HG03025 (cell line): Measurements from ENCODE around the gene GALNT18.

Experiments
- ATAC-seq: cut with Tn5 transposase; IDR thresholded peaks from one replicate; pipeline ENCODE4 v1.9.1; 2021; ENCODE audit warnings: mild to moderate bottlenecking, moderate library complexity; ENCODE audit not compliant: unreplicated experiment, low FRiP score

Gene GALNT18

DNA sequence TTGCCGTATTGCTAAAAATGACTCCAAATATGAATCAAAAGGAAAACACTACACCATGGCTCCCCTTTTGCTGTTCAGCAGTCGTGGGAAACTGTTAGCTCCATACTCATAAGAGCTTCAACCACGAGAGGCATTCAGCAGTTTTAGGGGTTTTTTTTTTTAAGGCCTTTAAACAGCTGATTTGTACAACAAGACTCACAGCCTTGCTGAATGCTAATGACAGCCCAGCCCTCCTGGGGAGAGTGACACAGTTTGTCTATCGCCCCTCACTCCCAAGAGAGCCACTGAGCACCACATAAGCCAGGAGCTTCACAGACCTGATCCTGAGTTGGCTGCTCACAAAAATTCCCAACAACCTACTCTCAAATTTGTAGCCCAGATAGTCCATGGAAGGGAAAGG is 32.4 kb downstream of the GALNT18 start:
- ATAC-seq: no peak

DNA sequence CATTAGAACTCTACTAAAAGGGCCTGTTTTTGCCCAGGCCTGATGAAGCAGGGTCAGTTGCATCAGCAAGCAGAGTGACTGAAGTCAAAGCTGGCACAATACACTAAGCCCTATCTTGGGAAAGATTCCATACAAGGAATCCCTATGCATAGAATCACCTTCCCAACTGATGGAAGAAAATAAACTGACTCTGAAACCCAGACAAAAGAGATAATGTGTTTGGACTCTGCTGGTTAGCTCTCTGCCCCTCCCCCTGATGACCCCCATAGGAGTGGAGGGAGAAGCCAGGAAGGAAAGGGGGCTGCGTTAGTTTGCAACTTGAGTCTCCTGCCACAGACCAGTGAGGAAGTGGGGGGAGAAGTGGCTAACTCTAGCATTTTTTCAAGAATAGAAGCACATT is 32.9 kb downstream of the GALNT18 start:
- no peak for ATAC-seq

- ATAC-seq: no peak
Measured at GRCh38 chr11:11588243-11588642, 33.6 kb downstream of the GALNT18 start.

DNA sequence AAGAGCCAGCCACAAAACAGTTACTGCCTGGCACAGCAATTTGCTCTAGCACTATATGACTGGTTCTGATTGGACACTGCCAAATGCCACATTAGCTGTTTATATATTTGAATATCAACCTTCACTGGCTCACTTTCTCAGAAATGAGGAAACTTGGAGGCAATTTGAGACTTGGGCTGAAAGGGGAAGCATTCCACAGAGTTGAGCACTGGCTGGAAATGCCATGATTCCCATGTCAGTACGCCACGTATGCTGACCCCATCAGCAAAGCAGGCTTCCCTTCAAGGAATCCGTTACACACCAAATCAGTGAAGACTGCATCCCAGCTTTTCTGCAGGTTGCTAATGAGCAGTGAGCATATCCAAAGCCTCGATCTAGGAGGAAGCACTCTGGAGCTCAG is 34.7 kb downstream of the GALNT18 start:
- no peak for ATAC-seq

DNA sequence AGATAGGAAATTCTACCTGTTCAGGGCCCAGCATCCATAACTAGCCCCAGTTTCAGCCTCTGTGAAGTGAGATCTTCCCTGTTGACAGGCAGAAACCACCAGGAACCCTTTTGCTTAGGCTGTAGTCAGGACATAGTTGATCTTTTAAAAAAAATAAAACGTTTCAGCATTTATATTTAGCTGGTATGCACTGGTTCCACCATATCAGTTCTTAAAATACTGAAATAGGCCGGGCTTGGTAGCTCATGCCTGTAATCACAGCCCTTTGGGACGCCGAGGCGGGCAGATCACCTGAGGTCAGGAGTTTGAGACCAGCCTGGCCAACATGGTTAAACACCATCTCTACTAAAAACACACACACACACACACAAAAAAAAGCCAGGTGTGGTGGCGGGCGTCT is 35.3 kb downstream of the GALNT18 start:
- ATAC-seq: no peak

GRCh38 chr11:11584937-11585336 is 36.9 kb downstream of the GALNT18 start:
- ATAC-seq: no peak

- no peak for ATAC-seq
Measured at GRCh38 chr11:11584530-11584810, 37.3 kb downstream of the GALNT18 start.

DNA sequence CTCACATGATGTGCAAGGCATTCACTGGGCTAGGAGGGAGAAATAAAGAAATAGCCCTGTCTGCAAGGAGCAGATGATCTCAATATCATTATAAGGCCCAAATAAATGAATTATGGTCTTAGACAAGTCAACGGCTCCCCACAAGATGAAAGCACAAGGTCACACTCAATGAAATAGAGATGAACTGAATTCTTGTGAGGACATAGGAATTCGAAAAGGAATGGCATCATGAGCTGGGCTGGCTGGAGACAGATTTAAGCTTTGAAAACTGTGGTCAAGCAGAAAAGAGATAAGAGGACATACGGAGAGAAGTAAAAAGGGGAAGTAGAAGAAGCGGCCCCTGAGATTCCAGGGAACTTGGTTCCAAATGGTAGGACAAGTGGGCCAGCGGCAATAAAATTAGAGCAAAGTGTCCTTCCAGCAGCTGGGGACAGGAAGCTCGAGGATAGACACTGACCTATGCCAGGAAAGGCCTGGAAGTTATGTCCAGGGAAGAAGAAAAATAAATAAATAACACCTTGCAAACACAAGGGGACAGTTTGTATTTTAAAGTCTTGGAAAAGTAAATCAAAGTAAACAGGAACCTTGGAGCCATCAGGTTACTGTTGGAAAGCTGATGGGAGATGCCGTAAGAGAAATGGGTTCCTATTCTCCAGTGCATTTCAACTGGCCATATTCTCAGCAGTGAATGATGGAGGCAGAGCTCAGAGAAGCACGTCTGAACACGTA is 37.8 kb downstream of the GALNT18 start:
- ATAC-seq: no peak

DNA sequence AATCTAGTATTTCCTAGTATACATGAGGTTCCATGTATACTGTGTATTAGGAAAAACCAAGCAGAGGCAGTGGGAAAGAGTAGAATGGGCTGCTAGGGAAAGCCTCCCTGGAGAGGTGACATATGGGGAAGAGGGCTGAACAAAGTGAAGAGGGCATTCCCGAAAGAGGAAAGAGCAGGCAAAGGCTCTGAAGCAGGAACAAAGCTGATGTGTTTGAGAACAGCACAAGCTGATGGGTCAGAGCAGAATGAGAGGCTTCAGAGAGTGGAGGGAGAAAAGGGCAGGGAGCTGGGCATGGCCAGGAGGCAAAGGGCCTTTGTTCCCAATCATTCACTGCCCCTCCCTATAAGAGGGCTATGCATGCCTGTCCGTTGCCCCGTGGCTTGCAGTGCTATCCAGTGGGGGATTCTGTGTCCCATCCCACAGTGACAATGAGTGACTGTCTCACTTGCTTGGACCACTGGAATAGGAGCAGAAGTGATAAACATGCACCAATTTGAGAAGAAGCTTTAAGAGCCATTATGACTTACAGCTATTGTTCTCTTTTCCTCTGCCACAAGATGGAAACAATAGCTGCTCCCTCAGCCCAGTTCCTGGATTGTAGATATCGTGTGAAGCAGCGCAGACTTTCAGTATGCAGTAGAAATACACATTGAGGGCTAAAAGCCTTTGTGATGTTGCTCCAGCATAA is 39.6 kb downstream of the GALNT18 start:
- ATAC-seq: no peak

DNA sequence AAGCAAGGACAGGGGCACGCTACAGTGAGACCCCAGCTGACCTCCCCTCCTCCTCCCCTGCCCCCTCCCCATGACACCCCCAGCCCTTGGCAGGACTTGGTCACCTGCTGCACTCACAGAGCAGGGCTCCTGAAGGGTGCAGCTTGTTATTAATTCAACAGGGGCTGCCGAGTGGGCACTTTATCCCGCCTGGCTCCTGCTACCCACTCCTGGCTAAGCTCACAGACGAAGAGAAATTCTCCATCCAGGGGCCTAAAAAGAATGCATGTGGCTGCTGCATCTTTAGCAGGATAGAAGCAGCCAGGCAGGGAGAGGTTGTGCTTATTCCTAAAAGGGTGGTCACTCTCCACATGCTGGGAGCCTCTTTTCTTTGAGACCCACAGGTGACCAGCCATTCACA is 40.3 kb downstream of the GALNT18 start:
- ATAC-seq: no peak

- ATAC-seq: no peak
Measured at GRCh38 chr11:11580841-11581411, 40.9 kb downstream of the GALNT18 start.

- ATAC-seq: no peak
Measured at GRCh38 chr11:11580012-11580411, 41.8 kb downstream of the GALNT18 start.

DNA sequence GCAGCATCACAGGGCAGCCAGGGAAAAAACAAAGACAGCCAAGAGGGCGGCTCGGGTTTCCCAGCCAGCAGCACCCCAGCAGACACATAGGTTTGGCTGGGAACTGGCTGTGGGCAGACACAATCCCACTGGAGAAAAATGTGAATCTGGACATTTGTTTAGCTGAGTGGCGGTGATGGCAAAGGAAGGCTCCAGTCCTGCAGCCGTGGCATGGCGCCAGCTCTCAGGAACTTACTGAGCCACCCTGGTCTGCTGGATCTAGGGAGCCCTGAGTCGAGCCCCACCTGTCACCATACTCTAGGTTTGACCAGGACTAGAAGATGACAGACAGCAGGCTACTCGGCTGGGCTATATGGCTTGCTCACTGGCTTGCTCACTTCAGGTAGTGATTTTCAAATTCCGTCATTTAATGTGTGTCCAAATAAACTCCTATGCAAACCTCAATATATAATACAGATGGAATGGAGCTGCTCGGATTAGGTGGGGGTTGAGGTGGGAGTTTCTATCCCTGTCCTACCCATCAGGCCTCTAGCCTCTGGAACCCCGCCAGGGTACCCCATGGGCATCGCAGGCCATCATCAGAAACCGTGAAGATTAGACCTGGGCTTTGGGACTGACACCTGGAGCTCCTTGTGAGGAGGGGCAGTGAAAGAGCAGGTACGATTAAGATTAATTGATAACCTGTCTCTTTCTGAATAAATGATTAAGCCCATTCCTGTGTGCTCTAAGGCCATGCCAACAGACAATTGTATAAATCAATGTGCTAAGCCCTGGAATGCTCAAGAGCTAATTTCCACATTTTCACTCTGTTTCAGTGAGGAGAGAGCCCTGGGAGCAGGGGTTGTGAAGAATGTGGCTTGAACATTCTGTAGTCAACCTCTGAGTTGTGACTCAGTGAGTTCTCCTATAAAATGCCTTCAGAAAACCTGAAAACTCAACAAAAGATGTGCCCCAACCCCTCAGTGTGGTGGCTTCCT is 42.5 kb downstream of the GALNT18 start:
- ATAC-seq: no peak

DNA sequence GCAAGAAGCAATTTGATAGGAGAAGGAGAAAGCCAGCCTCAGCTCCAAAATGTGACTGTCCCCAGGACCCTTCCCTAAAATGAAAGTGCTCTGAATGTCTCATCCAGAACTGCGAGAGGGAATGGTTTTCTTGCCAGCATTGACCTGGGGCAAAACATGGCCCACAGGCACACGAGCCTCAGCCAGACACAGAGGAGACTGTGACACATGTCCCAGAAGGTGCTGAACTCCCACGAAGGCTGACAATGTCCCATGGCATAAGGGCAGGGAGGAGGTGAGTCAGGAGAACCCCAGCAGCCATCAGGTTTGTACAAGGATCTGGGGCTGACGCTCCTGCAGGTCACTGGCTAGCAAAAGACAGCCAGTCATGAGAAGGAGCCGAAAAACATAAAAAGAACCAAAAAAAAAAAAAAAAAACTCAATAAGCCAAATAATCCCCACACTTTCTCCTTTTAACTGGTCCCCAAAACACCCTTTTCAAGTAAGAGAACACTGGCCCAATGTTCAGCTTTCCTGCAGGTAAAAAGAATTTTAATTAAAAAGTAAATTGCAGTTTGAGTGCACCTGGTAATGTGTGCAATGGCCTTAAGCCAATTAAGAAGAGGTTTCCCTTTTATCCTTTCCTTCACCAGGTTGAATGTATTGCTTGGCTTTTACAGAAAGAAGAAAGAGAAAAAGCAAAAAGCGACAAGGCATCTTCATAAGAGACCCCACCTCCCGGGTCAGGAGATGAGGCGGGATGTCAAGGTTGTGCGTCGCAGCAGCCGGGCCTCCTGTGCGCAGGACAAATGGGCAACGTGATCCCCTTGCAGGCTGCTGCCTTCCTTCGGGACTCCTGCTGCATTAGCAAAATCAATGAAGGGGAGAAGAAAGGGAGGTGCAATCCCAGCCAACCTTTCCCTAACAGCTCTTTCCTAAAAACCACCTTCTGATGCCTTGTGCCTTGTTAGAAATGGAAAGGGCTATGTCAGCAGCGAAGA is 43.6 kb downstream of the GALNT18 start:
- ATAC-seq: no peak

- no peak for ATAC-seq
Measured at GRCh38 chr11:11577251-11577855, 44.5 kb downstream of the GALNT18 start.

DNA sequence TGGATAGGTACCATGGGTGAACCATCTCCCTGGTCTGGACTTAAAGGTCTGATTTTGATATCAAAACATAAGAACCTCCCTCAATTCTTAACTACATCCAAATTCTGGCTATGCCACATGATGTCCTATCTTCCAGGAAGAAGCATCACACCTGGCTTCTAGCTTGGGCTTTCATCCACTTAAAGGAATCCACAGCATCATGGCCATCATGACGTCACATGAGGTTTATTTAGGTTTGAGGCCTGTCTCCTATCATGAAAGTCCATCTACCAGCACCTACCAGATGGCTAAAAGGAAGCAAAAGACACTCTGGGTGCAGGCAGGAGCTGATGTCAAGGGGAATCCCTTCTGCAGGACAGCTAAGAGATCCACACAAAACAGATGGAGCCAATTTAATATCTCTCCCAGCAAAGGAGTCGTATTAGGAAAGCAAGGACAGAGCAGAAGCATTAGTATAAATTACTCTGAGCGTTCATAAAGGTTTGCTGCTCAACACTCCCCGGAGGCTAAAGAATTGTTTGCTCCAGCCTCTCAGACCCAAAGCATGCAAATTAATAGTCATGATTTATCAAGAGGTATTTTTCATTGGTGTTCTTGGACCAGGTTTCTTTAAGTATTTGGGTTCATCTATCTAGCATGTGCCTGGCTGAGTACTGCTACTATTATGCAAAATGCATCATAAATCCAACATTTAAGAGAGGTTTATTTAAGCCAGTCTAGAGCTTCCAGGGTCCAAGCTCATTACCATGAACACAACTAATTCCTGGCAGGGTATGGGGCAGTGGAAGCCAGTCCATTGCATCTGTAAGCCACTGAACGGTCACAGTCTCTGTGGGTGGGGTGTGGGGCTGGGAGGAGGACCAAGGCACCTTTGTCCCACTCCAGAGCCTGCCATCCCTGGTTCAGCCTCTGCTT is 47.2 kb downstream of the GALNT18 start:
- no peak for ATAC-seq

GRCh38 chr11:11572386-11572785 is 49.4 kb downstream of the GALNT18 start:
- ATAC-seq: no peak

DNA sequence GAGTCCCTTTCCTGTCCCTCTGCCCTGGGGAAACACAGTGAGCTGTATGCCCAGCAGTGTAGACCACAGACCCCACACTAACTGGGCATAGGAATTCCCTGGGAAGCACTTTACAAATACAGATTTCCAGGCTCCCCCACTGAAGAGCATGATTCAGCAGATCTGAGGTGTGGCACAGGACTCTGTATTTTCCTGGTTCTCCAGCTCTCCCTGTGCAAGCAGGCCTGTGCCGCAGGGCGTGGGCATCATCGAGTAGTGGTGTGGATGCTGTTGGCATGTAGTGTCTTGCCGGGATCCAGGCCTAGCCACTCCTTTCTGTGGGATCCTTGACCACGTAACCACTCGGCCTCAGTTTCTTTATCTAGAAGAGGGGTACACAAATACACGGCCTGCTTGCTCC is 49.9 kb downstream of the GALNT18 start:
- no peak for ATAC-seq
